ENCODE results near the gene GET3.

The GET3 gene

GRCh38 chr19:12754465-12755196, 17.3 kb downstream of the GET3 start:
- TF ChIP-seq ZNF274 (IDR thresholded peaks at IDR 0.05; ENCODE audit: low read depth, low read length), result no peak
- TF ChIP-seq SUZ12 (IDR thresholded peaks at IDR 0.05; ENCODE audit: extremely low read depth, insufficient read depth, insufficient read length), result no peak
- no peak for TF ChIP-seq YY1 (IDR thresholded peaks at IDR 0.05; ENCODE audit: insufficient read depth, insufficient read length)
- H3K9me3 ChIP-seq (ENCODE audit: insufficient read depth, low read length), result peaks cover 6% of the 10 kb centered on the region; the same call in 1 of the 2 replicates
- H3K27me3 ChIP-seq (ENCODE audit: insufficient read depth, insufficient read length), result no peaks in the 10 kb centered on the region
- DNase-seq (ENCODE audit: low read depth, low spot score), result no peak
- H3K4me3 ChIP-seq (ENCODE audit: insufficient read length, low read depth), result no peak overlapping the region
- H3K9ac ChIP-seq (ENCODE audit: insufficient read length, low read depth), result no peak overlapping the region
- H3K36me3 ChIP-seq (ENCODE audit: insufficient read depth, insufficient read length, low read length), result no peaks in the 10 kb centered on the region
- peaks cover 4% of the 10 kb centered on the region for H3K4me1 ChIP-seq (ENCODE audit: insufficient read depth, insufficient read length)

GRCh38 chr19:12756150-12756883, 19.0 kb downstream of the GET3 start:
- DNase-seq (ENCODE audit: low read depth, low spot score), result no peak
- Histone ChIP-seq H3K4me1 (ENCODE audit: insufficient read depth, insufficient read length) (peaks cover 4% of the 10 kb centered on the region), H3K36me3 (ENCODE audit: insufficient read depth, insufficient read length, low read length) (no peaks in the 10 kb centered on the region), H3K9ac (ENCODE audit: insufficient read length, low read depth) (no peak overlapping the region), H3K9me3 (ENCODE audit: insufficient read depth, low read length) (peaks cover 6% of the 10 kb centered on the region; the same call in 1 of the 2 replicates), H3K27me3 (ENCODE audit: insufficient read depth, insufficient read length) (no peaks in the 10 kb centered on the region), H3K4me3 (ENCODE audit: insufficient read length, low read depth) (no peak overlapping the region)
- no peak for TF ChIP-seq ZNF274 (IDR thresholded peaks at IDR 0.05; ENCODE audit: low read depth, low read length)
- no peak for TF ChIP-seq SUZ12 (IDR thresholded peaks at IDR 0.05; ENCODE audit: extremely low read depth, insufficient read depth, insufficient read length)
- TF ChIP-seq YY1 (IDR thresholded peaks at IDR 0.05; ENCODE audit: insufficient read depth, insufficient read length), result no peak

GRCh38 chr19:12757544-12758274, 20.4 kb downstream of the GET3 start:
- Histone ChIP-seq H3K36me3 (ENCODE audit: insufficient read depth, insufficient read length, low read length) (peaks cover 11% of the 10 kb centered on the region), H3K4me3 (ENCODE audit: insufficient read length, low read depth) (peak overlapping the region; percentile 25), H3K27me3 (ENCODE audit: insufficient read depth, insufficient read length) (no peaks in the 10 kb centered on the region), H3K9ac (ENCODE audit: insufficient read length, low read depth) (peak overlapping the region; percentile 66), H3K9me3 (ENCODE audit: insufficient read depth, low read length) (peaks cover 1% of the 10 kb centered on the region; the same call in 1 of the 2 replicates), H3K4me1 (ENCODE audit: insufficient read depth, insufficient read length) (peaks cover 4% of the 10 kb centered on the region)
- DNase-seq (ENCODE audit: low read depth, low spot score), result peak; percentile 60
- TF ChIP-seq ZNF274 (IDR thresholded peaks at IDR 0.05; ENCODE audit: low read depth, low read length) (no peak), YY1 (IDR thresholded peaks at IDR 0.05; ENCODE audit: insufficient read depth, insufficient read length) (no peak), SUZ12 (IDR thresholded peaks at IDR 0.05; ENCODE audit: extremely low read depth, insufficient read depth, insufficient read length) (no peak)

- DNase-seq (ENCODE audit: low read depth, low spot score), result no peak
- Histone ChIP-seq H3K9ac (ENCODE audit: insufficient read length, low read depth) (no peak overlapping the region), H3K27me3 (ENCODE audit: insufficient read depth, insufficient read length) (no peaks in the 10 kb centered on the region), H3K4me3 (ENCODE audit: insufficient read length, low read depth) (no peak overlapping the region), H3K36me3 (ENCODE audit: insufficient read depth, insufficient read length, low read length) (peaks cover 29% of the 10 kb centered on the region), H3K4me1 (ENCODE audit: insufficient read depth, insufficient read length) (peaks cover 4% of the 10 kb centered on the region), H3K9me3 (ENCODE audit: insufficient read depth, low read length) (peaks cover 10% of the 10 kb centered on the region; the same call in 1 of the 2 replicates)
- TF ChIP-seq SUZ12 (IDR thresholded peaks at IDR 0.05; ENCODE audit: extremely low read depth, insufficient read depth, insufficient read length) (no peak), YY1 (IDR thresholded peaks at IDR 0.05; ENCODE audit: insufficient read depth, insufficient read length) (no peak), ZNF274 (IDR thresholded peaks at IDR 0.05; ENCODE audit: low read depth, low read length) (no peak)
Measured at GRCh38 chr19:12759686-12760085, 22.4 kb downstream of the GET3 start.

- TF ChIP-seq YY1 (IDR thresholded peaks at IDR 0.05; ENCODE audit: insufficient read depth, insufficient read length) (no peak), ZNF274 (IDR thresholded peaks at IDR 0.05; ENCODE audit: low read depth, low read length) (no peak), SUZ12 (IDR thresholded peaks at IDR 0.05; ENCODE audit: extremely low read depth, insufficient read depth, insufficient read length) (no peak)
- Histone ChIP-seq H3K9me3 (ENCODE audit: insufficient read depth, low read length) (peaks cover 10% of the 10 kb centered on the region; the same call in 1 of the 2 replicates), H3K9ac (ENCODE audit: insufficient read length, low read depth) (no peak overlapping the region), H3K36me3 (ENCODE audit: insufficient read depth, insufficient read length, low read length) (peaks cover 43% of the 10 kb centered on the region), H3K4me1 (ENCODE audit: insufficient read depth, insufficient read length) (peaks cover 3% of the 10 kb centered on the region), H3K4me3 (ENCODE audit: insufficient read length, low read depth) (no peak overlapping the region), H3K27me3 (ENCODE audit: insufficient read depth, insufficient read length) (no peaks in the 10 kb centered on the region)
- no peak for DNase-seq (ENCODE audit: low read depth, low spot score)
Measured at GRCh38 chr19:12763100-12763499, 25.8 kb downstream of the GET3 start.

- H3K4me1 ChIP-seq (ENCODE audit: insufficient read depth, insufficient read length), result peaks cover 6% of the 10 kb centered on the region
- no peaks in the 10 kb centered on the region for H3K27me3 ChIP-seq (ENCODE audit: insufficient read depth, insufficient read length)
- TF ChIP-seq ZNF274 (IDR thresholded peaks at IDR 0.05; ENCODE audit: low read depth, low read length) (no peak), SUZ12 (IDR thresholded peaks at IDR 0.05; ENCODE audit: extremely low read depth, insufficient read depth, insufficient read length) (no peak), YY1 (IDR thresholded peaks at IDR 0.05; ENCODE audit: insufficient read depth, insufficient read length) (no peak)
- H3K36me3 ChIP-seq (ENCODE audit: insufficient read depth, insufficient read length, low read length), result peaks cover 46% of the 10 kb centered on the region
- no peak for DNase-seq (ENCODE audit: low read depth, low spot score)
- no peak overlapping the region for H3K4me3 ChIP-seq (ENCODE audit: insufficient read length, low read depth)
- H3K9ac ChIP-seq (ENCODE audit: insufficient read length, low read depth), result no peak overlapping the region
- H3K9me3 ChIP-seq (ENCODE audit: insufficient read depth, low read length), result peaks cover 10% of the 10 kb centered on the region; the same call in 1 of the 2 replicates
Measured at GRCh38 chr19:12764698-12765097, 27.4 kb downstream of the GET3 start.
